PC-3 (cell line): Measurements from ENCODE around the gene NDUFAB1. TPM values are rescaled to one million over a fixed set of nuclear protein-coding genes. Genes with fewer than 3 reads are reported as not detected.

ENCODE experiments used
- ATAC-seq: fragments of 200-7000 bp; cut with Tn5 transposase; 2 replicates; pipeline ENCODE4 v1.9.1; 2020; ENCODE audit warnings: mild to moderate bottlenecking, moderate library complexity
- BruUV-seq: library from RNA; stranded (reverse); fragments of 400-500 nt; replicated peaks from 2 replicates; lab custom pipeline; 2021; lab: Mats Ljungman, UMichigan
- CTCF ChIA-PET: fragments of 300-600 bp; sonication (Branson Sonifier 250); formaldehyde crosslinking; loops from one replicate; lab custom pipeline; 2022; ENCODE audit warnings: antibody characterized with exemption; lab: Charles Lee
- POLR2A ChIA-PET: fragments of 300-600 bp; sonication (Branson Sonifier 250); formaldehyde crosslinking; loops from one replicate; lab custom pipeline; 2022; ENCODE audit warnings: antibody characterized with exemption; ENCODE audit not compliant: unreplicated experiment; lab: Charles Lee
- DNase-seq: peaks from one replicate; pipeline ENCODE4 v3.0.0-alpha.2; 2015
- H2AFZ ChIP-seq: fragments of 300-600 bp; sonication (generic); 2 replicates; pipeline ENCODE4 v1.6.0; 2016; ENCODE audit warnings: antibody characterized with exemption, low read length
- H3F3A ChIP-seq: fragments of 300-600 bp; sonication (generic); one replicate; pipeline ENCODE4 v1.6.0; 2017; ENCODE audit warnings: antibody characterized with exemption, low read length, control low read depth, mild to moderate bottlenecking; ENCODE audit not compliant: unreplicated experiment
- H3K27ac ChIP-seq: fragments of 300-600 bp; sonication (generic); 2 replicates; pipeline ENCODE4 v1.5.1; 2016; ENCODE audit warnings: mild to moderate bottlenecking, low read length
- H3K27me3 ChIP-seq: fragments of 300-600 bp; sonication (generic); 2 replicates; pipeline ENCODE4 v1.6.1; 2016; ENCODE audit warnings: low read length, mixed read lengths
- H3K36me3 ChIP-seq: fragments of 300-600 bp; sonication (generic); 2 replicates; pipeline ENCODE4 v1.6.1; 2016; ENCODE audit warnings: low read depth, mixed run types, low read length, mixed read lengths
- H3K4me1 ChIP-seq: fragments of 300-600 bp; sonication (generic); 2 replicates; pipeline ENCODE4 v1.5.1; 2016; ENCODE audit warnings: low read length; ENCODE audit not compliant: insufficient read depth
- H3K4me2 ChIP-seq: fragments of 300-600 bp; sonication (generic); 2 replicates; pipeline ENCODE4 v1.6.0; 2016; ENCODE audit warnings: low read length
- H3K4me3 ChIP-seq: fragments of 300-600 bp; sonication (generic); 2 replicates; pipeline ENCODE4 v1.5.1; 2016; ENCODE audit warnings: mild to moderate bottlenecking, low read length, mixed read lengths
- H3K79me2 ChIP-seq: fragments of 300-600 bp; sonication (generic); 2 replicates; pipeline ENCODE4 v1.6.1; 2017; ENCODE audit warnings: low read length, mixed read lengths
- H3K9ac ChIP-seq: fragments of 300-600 bp; sonication (generic); 2 replicates; pipeline ENCODE4 v1.6.0; 2016; ENCODE audit warnings: mild to moderate bottlenecking, low read length
- H3K9me2 ChIP-seq: fragments of 300-600 bp; sonication (generic); replicated peaks from 2 replicates; pipeline ENCODE4 v1.6.1; 2016; ENCODE audit warnings: mixed run types, low read length, mixed read lengths
- H3K9me3 ChIP-seq: fragments of 300-600 bp; sonication (generic); 2 replicates; pipeline ENCODE4 v1.6.1; 2016; ENCODE audit warnings: low read length, mixed read lengths
- H4K20me1 ChIP-seq: fragments of 300-600 bp; sonication (generic); 2 replicates; pipeline ENCODE4 v1.6.1; 2016; ENCODE audit warnings: low read length, mixed read lengths
- EZH2 ChIP-seq: fragments of 300-600 bp; sonication (generic); IDR thresholded peaks from one replicate; pipeline ENCODE4 v1.6.1; 2017; ENCODE audit warnings: antibody characterized with exemption, mild to moderate bottlenecking, low read length; ENCODE audit not compliant: unreplicated experiment
- EZH2phosphoT487 ChIP-seq: fragments of 300-600 bp; sonication (generic); IDR thresholded peaks from 2 replicates; pipeline ENCODE4 v1.6.1; 2018; ENCODE audit warnings: mild to moderate bottlenecking, antibody characterized with exemption, low read length, borderline replicate concordance
- intact Hi-C: fragments of 100-400 bp; cut with micrococcal nuclease; formaldehyde crosslinking; loops from 2 replicates; pipeline ENCODE4 v1.9.0; 2023
- total RNA-seq: library from RNA; depleted of rRNA; stranded (reverse); fragments of >200 nt; gene quantifications from 2 replicates; pipeline ENCODE4 v1.2.3, GENCODE V29; 2014
- TF ChIP-seq, protein P1 (sequence below): fragments of 300-600 bp; sonication (generic); conservative IDR thresholded peaks from 2 replicates; pipeline ENCODE4 v1.5.1; 2017; ENCODE audit warnings: antibody characterized with exemption, low read depth, mild to moderate bottlenecking, low read length

The NDUFAB1 gene
- total RNA-seq, 1 experiment from 2014 or later: 228 TPM

DNA sequence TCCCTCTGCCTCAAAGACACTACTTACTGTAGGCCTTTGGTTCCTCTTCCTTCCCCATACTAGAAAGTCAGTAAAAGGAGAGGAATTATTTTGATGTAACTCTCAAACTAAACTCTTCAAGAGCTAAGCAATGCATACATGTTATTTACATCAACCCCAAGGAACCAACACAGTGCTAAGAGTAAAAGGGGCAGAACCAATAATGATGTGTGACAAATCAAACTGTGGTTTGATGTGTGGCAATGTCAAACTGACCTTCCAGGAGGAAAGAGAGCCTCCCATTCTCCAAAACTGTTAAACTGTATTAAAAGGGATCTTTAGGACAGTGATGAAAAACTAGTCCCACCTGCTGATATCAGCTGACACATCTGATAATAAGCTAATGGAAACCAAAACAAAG lies 15.7 kb downstream of the NDUFAB1 start:
- BruUV-seq: no TSS peak
- H3K4me3 ChIP-seq: no peak overlapping the region

GRCh38 chr16:23579371-23579770 lies 16.7 kb downstream of the NDUFAB1 start:
- DNase-seq (no peak), ATAC-seq (no peak)
- H3K9me2 ChIP-seq: no peaks in the 10 kb centered on the region
- peaks cover 4% of the 10 kb centered on the region for H3K36me3 ChIP-seq
- H2AFZ ChIP-seq: no peak overlapping the region
- BruUV-seq: no TSS peak
- no peaks in the 10 kb centered on the region for H3K27me3 ChIP-seq
- no peak overlapping the region for H3K27ac ChIP-seq
- no peaks in the 10 kb centered on the region for H4K20me1 ChIP-seq
- H3K9ac ChIP-seq: no peak overlapping the region
- H3K79me2 ChIP-seq: no peaks in the 10 kb centered on the region
- H3K4me2 ChIP-seq: no peak overlapping the region
- no peak overlapping the region for H3K4me3 ChIP-seq
- no peaks in the 10 kb centered on the region for H3K9me3 ChIP-seq
- TF ChIP-seq, protein P1, sequence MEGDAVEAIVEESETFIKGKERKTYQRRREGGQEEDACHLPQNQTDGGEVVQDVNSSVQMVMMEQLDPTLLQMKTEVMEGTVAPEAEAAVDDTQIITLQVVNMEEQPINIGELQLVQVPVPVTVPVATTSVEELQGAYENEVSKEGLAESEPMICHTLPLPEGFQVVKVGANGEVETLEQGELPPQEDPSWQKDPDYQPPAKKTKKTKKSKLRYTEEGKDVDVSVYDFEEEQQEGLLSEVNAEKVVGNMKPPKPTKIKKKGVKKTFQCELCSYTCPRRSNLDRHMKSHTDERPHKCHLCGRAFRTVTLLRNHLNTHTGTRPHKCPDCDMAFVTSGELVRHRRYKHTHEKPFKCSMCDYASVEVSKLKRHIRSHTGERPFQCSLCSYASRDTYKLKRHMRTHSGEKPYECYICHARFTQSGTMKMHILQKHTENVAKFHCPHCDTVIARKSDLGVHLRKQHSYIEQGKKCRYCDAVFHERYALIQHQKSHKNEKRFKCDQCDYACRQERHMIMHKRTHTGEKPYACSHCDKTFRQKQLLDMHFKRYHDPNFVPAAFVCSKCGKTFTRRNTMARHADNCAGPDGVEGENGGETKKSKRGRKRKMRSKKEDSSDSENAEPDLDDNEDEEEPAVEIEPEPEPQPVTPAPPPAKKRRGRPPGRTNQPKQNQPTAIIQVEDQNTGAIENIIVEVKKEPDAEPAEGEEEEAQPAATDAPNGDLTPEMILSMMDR: no peak
- TF ChIP-seq EZH2phosphoT487 (no peak), EZH2 (no peak)
- intact Hi-C loops: no loop called here
- no peaks in the 10 kb centered on the region for H3K4me1 ChIP-seq
- CTCF ChIA-PET: no interaction called here
- POLR2A ChIA-PET: no interaction called here
- no peaks in the 10 kb centered on the region for H3F3A ChIP-seq

More for the DNA sequence above, 15.7 kb downstream of the NDUFAB1 start:
- intact Hi-C loops: no loop called here
- ChIA-PET CTCF (no interaction called here), POLR2A (no interaction called here)
- Histone ChIP-seq H3K27me3 (no peaks in the 10 kb centered on the region), H3K36me3 (peaks cover 11% of the 10 kb centered on the region), H3K4me1 (no peaks in the 10 kb centered on the region), H3F3A (no peaks in the 10 kb centered on the region), H3K9ac (no peak overlapping the region), H4K20me1 (no peaks in the 10 kb centered on the region), H3K4me2 (no peak overlapping the region), H3K9me3 (no peaks in the 10 kb centered on the region), H3K9me2 (no peaks in the 10 kb centered on the region), H3K79me2 (no peaks in the 10 kb centered on the region), H2AFZ (no peak overlapping the region), H3K27ac (no peak overlapping the region)
- TF ChIP-seq EZH2phosphoT487: no peak
- TF ChIP-seq, protein P1: no peak
- no peak for TF ChIP-seq EZH2
- ATAC-seq (no peak), DNase-seq (no peak)

DNA sequence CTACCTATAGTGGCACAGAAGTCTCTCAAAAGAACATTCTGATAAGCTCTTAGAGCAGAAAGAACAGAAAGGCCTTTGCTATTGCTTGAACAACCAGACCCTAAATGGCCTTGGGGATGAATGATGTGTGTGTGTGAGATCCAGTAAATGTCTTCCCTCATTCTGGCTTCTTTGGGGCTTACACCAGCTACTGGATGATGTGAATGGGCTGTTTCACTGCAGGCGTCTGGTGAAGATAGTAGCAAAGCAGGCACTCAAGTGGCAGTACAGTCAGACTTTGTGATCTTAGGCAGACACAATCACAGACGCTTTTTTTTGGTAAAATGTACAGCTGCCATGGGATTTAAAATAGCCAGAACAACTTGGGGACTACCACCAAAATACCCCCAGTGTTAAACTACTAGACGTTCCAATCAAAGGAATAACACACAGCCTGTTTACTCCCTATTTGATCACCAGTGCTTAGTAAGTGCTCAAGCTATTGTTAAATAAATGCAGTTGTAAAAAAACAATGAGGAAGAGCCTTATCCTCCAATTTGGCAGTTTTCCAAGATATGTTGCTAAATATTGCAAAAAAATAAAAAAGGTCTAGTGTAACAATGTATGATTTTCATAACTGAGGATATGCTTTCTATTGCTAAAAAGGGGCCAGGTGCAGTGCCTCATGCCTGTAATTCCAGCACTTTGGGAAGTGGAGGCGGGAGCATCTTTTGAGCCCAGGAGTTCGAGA lies 17.9 kb downstream of the NDUFAB1 start:
- no TSS peak for BruUV-seq
- intact Hi-C loops: no loop called here
- ChIA-PET CTCF (no interaction called here), POLR2A (no interaction called here)
- H3K9ac ChIP-seq: no peak overlapping the region
- ATAC-seq: no peak
- H3F3A ChIP-seq: no peaks in the 10 kb centered on the region
- DNase-seq: no peak
- no peak overlapping the region for H3K4me2 ChIP-seq
- no peak overlapping the region for H3K27ac ChIP-seq
- H3K9me2 ChIP-seq: no peaks in the 10 kb centered on the region
- H3K4me3 ChIP-seq: no peak overlapping the region
- no peaks in the 10 kb centered on the region for H3K4me1 ChIP-seq
- H3K36me3 ChIP-seq: peaks cover 4% of the 10 kb centered on the region
- H3K9me3 ChIP-seq: no peaks in the 10 kb centered on the region
- H2AFZ ChIP-seq: no peak overlapping the region
- H3K27me3 ChIP-seq: no peaks in the 10 kb centered on the region
- TF ChIP-seq EZH2: no peak
- no peak for TF ChIP-seq EZH2phosphoT487
- TF ChIP-seq, protein P1: no peak
- no peaks in the 10 kb centered on the region for H4K20me1 ChIP-seq
- H3K79me2 ChIP-seq: no peaks in the 10 kb centered on the region
